H1 (cell line): ENCODE results near the gene PIK3R3. TPM values are rescaled to one million over a fixed set of nuclear protein-coding genes. Genes with fewer than 3 reads are reported as not detected.

Experiments used
- CTCF ChIA-PET: fragments of 300-600 bp; sonication (Branson Sonifier 250); formaldehyde crosslinking; loops from one replicate; lab custom pipeline; 2021; ENCODE audit not compliant: partially characterized antibody; lab: Charles Lee
- POLR2A ChIA-PET: fragments of 300-600 bp; sonication (Branson Sonifier 250); formaldehyde crosslinking; loops from one replicate; lab custom pipeline; 2021; ENCODE audit warnings: inconsistent platforms; ENCODE audit not compliant: partially characterized antibody; lab: Charles Lee
- DNase-seq, 2 experiments: peaks; one replicate each; pipeline versions ENCODE4 v3.0.0 to v3.0.0-alpha.2; 2010 to 2022; ENCODE audit warnings: low spot score in 2 of 2, low read depth in 1 of 2, mixed read lengths in 1 of 2
- FAIRE-seq: peaks from 2 replicates; lab custom pipeline; 2011; peaks lifted over from hg19 to GRCh38; lab: Jason Lieb, UNC
- H2AFZ ChIP-seq: 2 replicates; pipeline ENCODE4 v1.8.1; 2012; ENCODE audit warnings: low read length, inconsistent platforms
- H2AK5ac ChIP-seq: 2 replicates; pipeline ENCODE4 v1.6.1; 2013; ENCODE audit warnings: low read depth, low read length
- H2BK120ac ChIP-seq: replicated peaks from 2 replicates; pipeline ENCODE3; 2013; ENCODE audit warnings: low read depth, low read length, inconsistent platforms
- H2BK12ac ChIP-seq: 2 replicates; pipeline ENCODE4 v1.6.1; 2013; ENCODE audit warnings: low read depth, low read length
- H2BK15ac ChIP-seq: 2 replicates; pipeline ENCODE4 v1.6.1; 2013; ENCODE audit warnings: low read length
- H2BK20ac ChIP-seq: 2 replicates; pipeline ENCODE4 v1.6.1; 2013; ENCODE audit warnings: low read length
- H2BK5ac ChIP-seq: 2 replicates; pipeline ENCODE4 v1.6.1; 2013; ENCODE audit warnings: low read depth, low read length
- H3K14ac ChIP-seq: 2 replicates; pipeline ENCODE4 v1.6.1; 2013; ENCODE audit warnings: inconsistent platforms; ENCODE audit not compliant: insufficient read length
- H3K18ac ChIP-seq: 2 replicates; pipeline ENCODE4 v1.6.1; 2013; ENCODE audit warnings: low read length; ENCODE audit errors: extremely low read depth
- H3K23ac ChIP-seq: 2 replicates; pipeline ENCODE4 v1.6.1; 2013; ENCODE audit warnings: inconsistent platforms; ENCODE audit not compliant: insufficient read length
- H3K23me2 ChIP-seq: 2 replicates; pipeline ENCODE4 v1.6.1; 2013; ENCODE audit warnings: low read depth, low read length
- H3K27ac ChIP-seq: 2 replicates; pipeline ENCODE4 v1.6.1; 2011; ENCODE audit warnings: low read depth, low read length, inconsistent platforms
- H3K27me3 ChIP-seq, 4 experiments: replicated peaks in 1 of 4; 1 replicate in 1 of 4; 2 replicates in 3 of 4; pipeline versions ENCODE4 v1.6.1 to v1.8.1; 2011 to 2013; ENCODE audit warnings: low read length in 3 of 4, mild to moderate bottlenecking in 3 of 4, inconsistent platforms in 2 of 4, mixed read lengths in 2 of 4, moderate library complexity in 1 of 4; ENCODE audit not compliant: control insufficient read depth in 3 of 4, insufficient read depth in 3 of 4; ENCODE audit errors: extremely low read depth in 1 of 4
- H3K36me3 ChIP-seq, 4 experiments: 2 replicates each; pipeline versions ENCODE4 v1.6.1 to v1.8.1; 2011 to 2013; ENCODE audit warnings: mild to moderate bottlenecking in 4 of 4, low read length in 3 of 4, moderate library complexity in 2 of 4, control low read depth in 1 of 4, inconsistent platforms in 1 of 4; ENCODE audit not compliant: insufficient read depth in 4 of 4, control insufficient read depth in 2 of 4
- H3K4ac ChIP-seq: replicated peaks from 2 replicates; pipeline ENCODE3; 2013; ENCODE audit warnings: low read length, low read depth, mixed read lengths, inconsistent platforms; ENCODE audit not compliant: insufficient read length
- H3K4me1 ChIP-seq, 4 experiments: replicated peaks in 1 of 4; 1 replicate in 1 of 4; 2 replicates in 3 of 4; pipeline versions ENCODE4 v1.6.1 to v1.8.1; 2011 to 2013; ENCODE audit warnings: low read length in 3 of 4, inconsistent platforms in 2 of 4, mixed read lengths in 1 of 4; ENCODE audit not compliant: insufficient read depth in 4 of 4, control insufficient read depth in 3 of 4
- H3K4me2 ChIP-seq, 2 experiments: 2 replicates each; pipeline versions ENCODE4 v1.6.1 to v1.8.1; 2011 to 2013; ENCODE audit warnings: low read depth in 2 of 2, low read length in 2 of 2, control low read depth in 1 of 2, inconsistent platforms in 1 of 2, mild to moderate bottlenecking in 1 of 2; ENCODE audit not compliant: insufficient read depth in 1 of 2
- H3K4me3 ChIP-seq, 4 experiments: fragments of 200-600, 300-600 bp in 1 of 4; sonication (generic), shearing (Covaris generic), sonication (Bioruptor Twin) in 1 of 4; 2 replicates each; pipeline versions ENCODE4 v1.5.1 to v1.8.1; 2011 to 2016; ENCODE audit warnings: low read length in 4 of 4, low read depth in 3 of 4, control low read depth in 2 of 4, inconsistent platforms in 2 of 4, mild to moderate bottlenecking in 2 of 4, mixed read lengths in 1 of 4, moderate library complexity in 1 of 4; ENCODE audit not compliant: insufficient read depth in 2 of 4; ENCODE audit errors: extremely low read depth in 1 of 4
- H3K56ac ChIP-seq: replicated peaks from 2 replicates; pipeline ENCODE3; 2013; ENCODE audit warnings: low read depth, mild to moderate bottlenecking, mixed read lengths, low read length, inconsistent platforms; ENCODE audit not compliant: insufficient read length
- H3K79me1 ChIP-seq: 2 replicates; pipeline ENCODE4 v1.6.1; 2013; ENCODE audit warnings: low read depth, low read length, control low read depth
- H3K79me2 ChIP-seq, 2 experiments: 2 replicates each; pipeline versions ENCODE4 v1.6.1 to v1.8.1; 2012 to 2013; ENCODE audit warnings: low read length in 2 of 2, mild to moderate bottlenecking in 2 of 2, inconsistent platforms in 1 of 2; ENCODE audit not compliant: insufficient read depth in 2 of 2, control insufficient read depth in 1 of 2
- H3K9ac ChIP-seq, 4 experiments: replicated peaks in 1 of 4; 1 replicate in 1 of 4; 2 replicates in 3 of 4; pipeline versions ENCODE4 v1.6.1 to v1.8.1; 2011 to 2013; ENCODE audit warnings: low read depth in 3 of 4, low read length in 3 of 4, control low read depth in 2 of 4, mild to moderate bottlenecking in 2 of 4, moderate library complexity in 2 of 4, inconsistent platforms in 1 of 4; ENCODE audit errors: extremely low read depth in 1 of 4
- H3K9me3 ChIP-seq, 2 experiments: 2 replicates each; pipeline versions ENCODE4 v1.6.1 to v1.8.1; 2012 to 2013; ENCODE audit warnings: mild to moderate bottlenecking in 2 of 2, moderate library complexity in 2 of 2, control low read depth in 1 of 2, inconsistent platforms in 1 of 2, low read depth in 1 of 2, low read length in 1 of 2, mixed read lengths in 1 of 2; ENCODE audit not compliant: insufficient read depth in 2 of 2
- H4K20me1 ChIP-seq, 2 experiments: replicated peaks in 1 of 2; 2 replicates each; pipeline versions ENCODE3 to v1.8.1; 2011 to 2013; ENCODE audit warnings: inconsistent platforms in 2 of 2, low read length in 2 of 2, mild to moderate bottlenecking in 1 of 2; ENCODE audit not compliant: insufficient read depth in 2 of 2, control insufficient read depth in 1 of 2
- H4K5ac ChIP-seq: 2 replicates; pipeline ENCODE4 v1.6.1; 2013; ENCODE audit warnings: low read length, low read depth, mixed read lengths, inconsistent platforms; ENCODE audit not compliant: insufficient read length
- H4K8ac ChIP-seq: 2 replicates; pipeline ENCODE4 v1.8.0; 2013; ENCODE audit warnings: mild to moderate bottlenecking, moderate library complexity, low read length, inconsistent platforms; ENCODE audit not compliant: insufficient read depth; ENCODE audit errors: extremely low read depth
- H4K91ac ChIP-seq: replicated peaks from 2 replicates; pipeline ENCODE3; 2013; ENCODE audit warnings: low read length, mixed read lengths, inconsistent platforms; ENCODE audit not compliant: insufficient read length
- BRCA1 ChIP-seq: IDR thresholded peaks from 2 replicates; pipeline ENCODE4 v1.6.1; 2012; ENCODE audit warnings: low read depth, low read length, improper control_type of control experiment
- CBX5 ChIP-seq: fragments of 300-800, 300-1000 bp; sonication (generic); IDR thresholded peaks from 2 replicates; pipeline ENCODE4 v1.7.1; 2016; ENCODE audit warnings: antibody characterized with exemption, low read length, low read depth
- CTBP2 ChIP-seq: IDR thresholded peaks from 2 replicates; pipeline ENCODE4 v1.7.0; 2011; ENCODE audit warnings: borderline replicate concordance, mild to moderate bottlenecking, moderate library complexity, mixed read lengths, low read length; ENCODE audit not compliant: insufficient read depth, insufficient read length
- FOSL1 ChIP-seq: IDR thresholded peaks from 2 replicates; pipeline ENCODE4 v1.6.1; 2011; ENCODE audit warnings: mild to moderate bottlenecking, low read depth, low read length, moderate library complexity; ENCODE audit not compliant: insufficient read depth
- JUN ChIP-seq: IDR thresholded peaks from 2 replicates; pipeline ENCODE4 v1.6.1; 2011; ENCODE audit warnings: low read depth, mild to moderate bottlenecking, improper control_type of control experiment, low read length
- POLR2A ChIP-seq, 2 experiments: IDR thresholded peaks; 1 replicate in 1 of 2; 2 replicates in 1 of 2; pipeline ENCODE4 v1.6.1; 2011; ENCODE audit warnings: low read depth in 2 of 2, low read length in 2 of 2, mild to moderate bottlenecking in 2 of 2; ENCODE audit errors: control extremely low read depth in 1 of 2
- POLR2AphosphoS5 ChIP-seq: IDR thresholded peaks from 2 replicates; pipeline ENCODE4 v1.6.1; 2011; ENCODE audit warnings: low read depth, low read length
- RBBP5 ChIP-seq: IDR thresholded peaks from 2 replicates; pipeline ENCODE4 v1.7.1; 2012; ENCODE audit warnings: low read depth, mild to moderate bottlenecking, inconsistent platforms, low read length, moderate library complexity, borderline replicate concordance
- WGBS, 2 experiments: shearing (Covaris generic) in 1 of 2; methylation state at CpG; one replicate each; pipeline versions ENCODE4 v1.1.6 to v1.1.7; 2013 to 2015; ENCODE audit warnings: low lambda C conversion rate in 2 of 2, mixed read lengths in 2 of 2, inconsistent platforms in 1 of 2, low coverage in 1 of 2, missing lambda C conversion rate in 1 of 2; ENCODE audit not compliant: insufficient replicate concordance in 2 of 2, insufficient coverage in 1 of 2, insufficient read length in 1 of 2; ENCODE audit errors: extremely low coverage in 1 of 2, missing lambda C conversion rate in 1 of 2; 5-methylcytosine and 5-hydroxymethylcytosine counted together
- polyA plus RNA-seq, 7 experiments: library from polyadenylated mRNA; depleted of rRNA in 3 of 7; stranded (reverse) in 5 of 7; unstranded in 2 of 7; fragments of >200 nt in 5 of 7; fragments of 200-250 nt in 2 of 7; gene quantifications; 1 replicate in 5 of 7; 2 replicates in 1 of 7; 4 replicates in 1 of 7; pipeline versions ENCODE4 v1.2.1 to v1.2.3, GENCODE V29; 2011 to 2013; ENCODE audit warnings: missing spikeins in 2 of 7, mixed read lengths in 2 of 7
- total RNA-seq: library from RNA; stranded (reverse); fragmentation: NEBNext Ultra II Directional; extraction: Animal tissue kit (Norgen Biotek cat#: 25700); gene quantifications from 2 replicates; pipeline ENCODE4 v1.2.1, GENCODE V29; 2021
- TF ChIP-seq, protein P1 (sequence below): IDR thresholded peaks from 2 replicates; pipeline ENCODE4 v1.6.1; 2011; ENCODE audit warnings: low read depth, mild to moderate bottlenecking, low read length; ENCODE audit not compliant: insufficient read depth
- TF ChIP-seq, protein P2 (sequence below): IDR thresholded peaks from 2 replicates; pipeline ENCODE4 v1.6.1; 2012; ENCODE audit warnings: inconsistent platforms

The PIK3R3 gene
- total and polyA plus RNA-seq, 2 of the 8 experiments (the other 6 are each of a cell fraction or from before 2014, with no cell fraction given), result 5.3 to 13.6 TPM

DNA sequence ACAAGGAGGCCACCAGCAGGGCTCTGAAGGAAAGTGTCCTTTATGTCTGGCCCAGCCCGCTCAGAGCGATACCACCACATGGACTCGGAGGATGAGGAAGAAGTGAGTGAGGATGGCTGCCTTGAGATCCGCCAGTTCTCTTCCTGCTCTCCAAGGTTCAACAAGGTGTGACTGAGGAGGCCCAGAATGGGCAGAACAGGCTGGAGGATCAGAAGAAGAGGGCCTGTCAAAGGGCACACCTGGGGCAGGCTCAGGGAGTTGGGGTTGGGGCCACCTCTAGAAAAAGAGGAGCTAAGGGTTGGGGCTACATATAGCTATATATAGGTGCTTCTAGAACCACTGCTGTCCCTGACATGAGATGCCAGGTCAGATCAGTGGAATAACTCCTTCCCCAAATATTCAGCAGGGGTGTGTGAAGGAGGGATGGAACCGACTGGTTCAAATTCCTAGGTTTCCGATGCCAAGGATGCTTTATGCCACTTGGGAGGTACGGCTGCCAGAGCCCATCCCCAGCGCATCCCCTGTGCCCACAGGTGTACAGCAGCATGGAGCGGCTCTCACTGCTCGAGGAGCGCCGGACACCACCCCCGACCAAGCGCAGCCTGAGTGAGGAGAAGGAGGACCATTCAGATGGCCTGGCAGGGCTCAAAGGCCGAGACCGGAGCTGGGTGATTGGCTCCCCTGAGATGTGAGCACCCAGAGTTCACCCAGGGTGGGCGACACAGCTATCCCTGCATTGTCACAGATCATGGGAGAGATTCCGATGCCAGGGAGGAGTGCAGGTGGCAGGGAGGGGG lies 102.2 kb downstream of the PIK3R3 start:
- ChIA-PET CTCF (interaction anchor here (0.5 to 1.3 kb wide), 2 partner anchors 12 to 113 kb away, joined by 3 to 5 read pairs; no protein-coding TSS in a partner anchor), POLR2A (no interaction called here)
- Histone ChIP-seq H3K4me1 (no peaks in the 10 kb centered on the region), H4K20me1 (peaks cover 0 to 2% of the 10 kb centered on the region in 2 experiments), H2BK20ac (no peak overlapping the region), H3K79me2 (no peaks in the 10 kb centered on the region), H4K8ac (0 out of 2 replicates have a peak overlapping the region, but pooled peaks have one; percentile 51), H2BK15ac (no peak overlapping the region), H3K27ac (no peak overlapping the region), H2BK120ac (no peak overlapping the region), H2BK12ac (no peak overlapping the region), H3K4me3 (no peak overlapping the region), H4K91ac (no peak overlapping the region), H3K79me1 (no peaks in the 10 kb centered on the region), H3K36me3 (peaks cover 2 to 33% (median 15%) of the 10 kb centered on the region in 4 experiments; a peak in 7 of 8 replicates), H3K14ac (no peak overlapping the region), H3K4me2 (no peak overlapping the region), H3K23me2 (no peaks in the 10 kb centered on the region), H2BK5ac (no peak overlapping the region; the same call in 1 of the 2 replicates), H3K9me3 (no peaks in the 10 kb centered on the region), H3K27me3 (no peaks in the 10 kb centered on the region), H3K9ac (no peak overlapping the region), H3K4ac (no peak overlapping the region), H3K56ac (no peak overlapping the region), H2AFZ (no peak overlapping the region), H3K23ac (no peak overlapping the region), H3K18ac (no peak overlapping the region), H4K5ac (no peak overlapping the region), H2AK5ac (no peak overlapping the region)
- DNase-seq (no peak), FAIRE-seq (no peak)
- 93% methylated on average over 17 of the region's 18 CpGs; no CpG with 5 or more reads in 1 of the 2 experiments for WGBS, 2 experiments
- TF ChIP-seq CBX5, result no peak
- no peak for TF ChIP-seq CTBP2
- TF ChIP-seq, protein P1, sequence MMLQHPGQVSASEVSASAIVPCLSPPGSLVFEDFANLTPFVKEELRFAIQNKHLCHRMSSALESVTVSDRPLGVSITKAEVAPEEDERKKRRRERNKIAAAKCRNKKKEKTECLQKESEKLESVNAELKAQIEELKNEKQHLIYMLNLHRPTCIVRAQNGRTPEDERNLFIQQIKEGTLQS, result no peak
- TF ChIP-seq, protein P2, sequence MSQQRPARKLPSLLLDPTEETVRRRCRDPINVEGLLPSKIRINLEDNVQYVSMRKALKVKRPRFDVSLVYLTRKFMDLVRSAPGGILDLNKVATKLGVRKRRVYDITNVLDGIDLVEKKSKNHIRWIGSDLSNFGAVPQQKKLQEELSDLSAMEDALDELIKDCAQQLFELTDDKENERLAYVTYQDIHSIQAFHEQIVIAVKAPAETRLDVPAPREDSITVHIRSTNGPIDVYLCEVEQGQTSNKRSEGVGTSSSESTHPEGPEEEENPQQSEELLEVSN, result no peak
- no peak for TF ChIP-seq BRCA1
- TF ChIP-seq FOSL1, result no peak
- TF ChIP-seq RBBP5, result no peak
- TF ChIP-seq POLR2A (IDR thresholded peaks at IDR 0.05; ENCODE audit: control extremely low read depth in 1 of 2, low read depth in 2 of 2, low read length in 2 of 2), result no peak
- TF ChIP-seq JUN, result no peak
- TF ChIP-seq POLR2AphosphoS5, result no peak
